HL-60 (cell line): ENCODE data around the gene CTSS.

ENCODE experiments used
- CTCF ChIP-seq: IDR thresholded peaks from one replicate; pipeline ENCODE4 v1.5.1; 2011; ENCODE audit warnings: low read length, control low read depth, inconsistent platforms; ENCODE audit not compliant: insufficient read depth
- GABPA ChIP-seq: IDR thresholded peaks from 2 replicates; pipeline ENCODE4 v1.6.1; 2012; ENCODE audit warnings: low read depth
- POLR2AphosphoS5 ChIP-seq: IDR thresholded peaks from 2 replicates; pipeline ENCODE4 v1.6.1; 2012; ENCODE audit warnings: low read depth
- REST ChIP-seq: IDR thresholded peaks from 2 replicates; pipeline ENCODE4 v1.6.1; 2012; ENCODE audit warnings: low read depth; ENCODE audit not compliant: insufficient replicate concordance
- SPI1 ChIP-seq: IDR thresholded peaks from 2 replicates; pipeline ENCODE4 v1.6.1; 2012; ENCODE audit warnings: low read depth, mild to moderate bottlenecking, borderline replicate concordance

- TF ChIP-seq CTCF (no peak), GABPA (no peak), POLR2AphosphoS5 (no peak), REST (no peak), SPI1 (no peak)
Measured at GRCh38 chr1:150809651-150810050, 44.1 kb upstream of the CTSS start.
